ENCODE results near the gene NTRK3.

The NTRK3 gene

GRCh38 chr15:88174571-88174970 lies 82.0 kb downstream of the NTRK3 start:
- no peak for DNase-seq

GRCh38 chr15:88166082-88166993 lies 90.2 kb downstream of the NTRK3 start:
- DNase-seq, result no peak

GRCh38 chr15:88161636-88162035 lies 94.9 kb downstream of the NTRK3 start:
- no peak for DNase-seq

- DNase-seq, result no peak
Observed at GRCh38 chr15:88155310-88155709, 101.2 kb downstream of the NTRK3 start.

- DNase-seq, result no peak
Observed at GRCh38 chr15:88152672-88153071, 103.9 kb downstream of the NTRK3 start.

- DNase-seq, result no peak
Observed at GRCh38 chr15:88147760-88148159, 108.8 kb downstream of the NTRK3 start.

- DNase-seq, result no peak
Observed at GRCh38 chr15:88144921-88145653, 111.5 kb downstream of the NTRK3 start.

GRCh38 chr15:88142121-88142520 lies 114.4 kb downstream of the NTRK3 start:
- DNase-seq, result no peak

- no peak for DNase-seq
Observed at GRCh38 chr15:88141269-88141889, 115.2 kb downstream of the NTRK3 start.

GRCh38 chr15:88140398-88140797 lies 116.1 kb downstream of the NTRK3 start:
- DNase-seq, result no peak

GRCh38 chr15:88139936-88140335 lies 116.6 kb downstream of the NTRK3 start:
- DNase-seq, result no peak

- no peak for DNase-seq
Observed at GRCh38 chr15:88133795-88134194, 122.7 kb downstream of the NTRK3 start.

GRCh38 chr15:88132499-88132898 lies 124.0 kb downstream of the NTRK3 start:
- no peak for DNase-seq

- DNase-seq, result no peak
Observed at GRCh38 chr15:88131937-88132336, 124.6 kb downstream of the NTRK3 start.

GRCh38 chr15:88127432-88127790 lies 129.1 kb downstream of the NTRK3 start:
- no peak for DNase-seq

- no peak for DNase-seq
Observed at GRCh38 chr15:88126695-88127431, 129.7 kb downstream of the NTRK3 start.

GRCh38 chr15:88125576-88125975 lies 131.0 kb downstream of the NTRK3 start:
- DNase-seq, result no peak

- no peak for DNase-seq
Observed at GRCh38 chr15:88124199-88124598, 132.3 kb downstream of the NTRK3 start.

GRCh38 chr15:88121968-88122530 lies 134.5 kb downstream of the NTRK3 start:
- DNase-seq, result no peak

- no peak for DNase-seq
Observed at GRCh38 chr15:88120026-88120425, 136.5 kb downstream of the NTRK3 start.

- no peak for DNase-seq
Observed at GRCh38 chr15:88118741-88119140, 137.8 kb downstream of the NTRK3 start.

- no peak for DNase-seq
Observed at GRCh38 chr15:88118035-88118434, 138.5 kb downstream of the NTRK3 start.

Data from activated CD4-positive, CD25-positive, alpha-beta regulatory T cell treated with anti-CD3 and anti-CD28 coated beads, Interleukin-2, amount 50 U/mL, for 72 hours (primary cell).